ENCODE results near the gene C16orf87. TPM values are rescaled to one million over a fixed set of nuclear protein-coding genes. Genes with fewer than 3 reads are reported as not detected.

The C16orf87 gene
- total and polyA plus RNA-seq, 9 of the 15 experiments (the other 6 are each of a cell fraction or from before 2014, with no cell fraction given) = 7.8 to 16.7 (median 10.5) TPM

- H3K9me3 ChIP-seq (replicated peaks; ENCODE audit: control insufficient read depth, insufficient read depth, low read depth, low read length) = no peaks in the 10 kb centered on the region
- H4K20me1 ChIP-seq (replicated peaks; ENCODE audit: control insufficient read depth, insufficient read depth, low read length) = peaks cover 6% of the 10 kb centered on the region
- peaks cover 0 to 4% of the 10 kb centered on the region in 2 experiments; a peak in 1 of 5 replicates for H3K4me1 ChIP-seq (replicated peaks in 1 of 2; ENCODE audit: control insufficient read depth in 2 of 2, insufficient read depth in 2 of 2, low read length in 2 of 2)
- H3K79me2 ChIP-seq (ENCODE audit: control insufficient read depth, insufficient read depth, low read length) = no peaks in the 10 kb centered on the region
- intact Hi-C loops (cut with micrococcal nuclease) = loop anchor here (10.0 kb wide), 1 partner anchor 1309 kb away; no protein-coding TSS in a partner anchor
- no peaks in the 10 kb centered on the region for H3K36me3 ChIP-seq (ENCODE audit: control insufficient read depth, insufficient read depth, low read length)
- DNase-seq (ENCODE audit: extremely low read depth in 1 of 4, low spot score in 3 of 4) (no peak), FAIRE-seq (no peak), ATAC-seq (no peak)
- in situ Hi-C loops (cut with MboI) = loop anchor here (5.0 kb wide), 1 partner anchor 77 kb away; no protein-coding TSS in a partner anchor
- POLR2A ChIA-PET = no interaction called here
- 7% methylated on average over 3 of the region's 4 CpGs for WGBS (ENCODE audit: insufficient coverage, low coverage, missing lambda C conversion rate)
- H3K27ac ChIP-seq (ENCODE audit: extremely low read depth, low read depth, low read length) = no peak overlapping the region
- no peak overlapping the region for H3K9ac ChIP-seq (ENCODE audit: insufficient read depth in 1 of 2, low read depth in 2 of 2, low read length in 2 of 2)
- no TSS peak for BruUV-seq (replicated peaks)
- H2AFZ ChIP-seq (ENCODE audit: low read depth, low read length) = no peak overlapping the region
- H3K27me3 ChIP-seq (ENCODE audit: control insufficient read depth in 2 of 2, insufficient read depth in 2 of 2, low read length in 2 of 2) = peaks cover 0 to 5% of the 10 kb centered on the region in 2 experiments; a peak in 1 of 5 replicates
- CTCF ChIA-PET (ENCODE audit: low intra/inter-chr PET ratio) = interaction anchor here (0.6 to 2.2 kb wide), 4 partner anchors 48 to 1309 kb away, joined by 3 to 24 read pairs (median 4); no protein-coding TSS in a partner anchor
- no peaks in the 10 kb centered on the region for H3K9me1 ChIP-seq (ENCODE audit: control insufficient read depth, insufficient read depth, low read length)
- no peak overlapping the region for H3K4me2 ChIP-seq (ENCODE audit: insufficient read depth, low read length)
- TF ChIP-seq TAL1 (IDR thresholded peaks at IDR 0.05) (no peak), CREBBP (IDR thresholded peaks at IDR 0.05; ENCODE audit: low read depth, low read length) (no peak), NONO (IDR thresholded peaks at IDR 0.05; ENCODE audit: low read depth in 2 of 2, low read length in 1 of 2) (no peak), MBD2 (IDR thresholded peaks at IDR 0.05; ENCODE audit: borderline replicate concordance, low read depth) (no peak), ZNF224 (CRISPR knock-in tag; IDR thresholded peaks at IDR 0.05) (no peak), COPS2 (conservative IDR thresholded peaks at IDR 0.05) (no peak), MEF2D (tag; conservative IDR thresholded peaks at IDR 0.05; ENCODE audit: low read depth) (no peak), CTBP1 (IDR thresholded peaks at IDR 0.05; ENCODE audit: borderline replicate concordance) (no peak), MIER1 (IDR thresholded peaks at IDR 0.05; ENCODE audit: low read depth) (no peak), SUPT5H (IDR thresholded peaks at IDR 0.05) (no peak), ZNF695 (CRISPR knock-in tag; IDR thresholded peaks at IDR 0.05) (no peak), PHB (CRISPR knock-in tag; IDR thresholded peaks at IDR 0.05) (no peak), HOXB6 (CRISPR knock-in tag; IDR thresholded peaks at IDR 0.05; ENCODE audit: borderline replicate concordance) (no peak), ELF2 (CRISPR knock-in tag; IDR thresholded peaks at IDR 0.05) (no peak), UBTF (IDR thresholded peaks at IDR 0.05; ENCODE audit: borderline replicate concordance in 1 of 2, low read depth in 2 of 2, low read length in 2 of 2) (no peak)
- TF ChIP-seq, protein P1, sequence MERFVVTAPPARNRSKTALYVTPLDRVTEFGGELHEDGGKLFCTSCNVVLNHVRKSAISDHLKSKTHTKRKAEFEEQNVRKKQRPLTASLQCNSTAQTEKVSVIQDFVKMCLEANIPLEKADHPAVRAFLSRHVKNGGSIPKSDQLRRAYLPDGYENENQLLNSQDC (CRISPR knock-in tag; IDR thresholded peaks at IDR 0.05) = no peak
- TF ChIP-seq, protein P2, sequence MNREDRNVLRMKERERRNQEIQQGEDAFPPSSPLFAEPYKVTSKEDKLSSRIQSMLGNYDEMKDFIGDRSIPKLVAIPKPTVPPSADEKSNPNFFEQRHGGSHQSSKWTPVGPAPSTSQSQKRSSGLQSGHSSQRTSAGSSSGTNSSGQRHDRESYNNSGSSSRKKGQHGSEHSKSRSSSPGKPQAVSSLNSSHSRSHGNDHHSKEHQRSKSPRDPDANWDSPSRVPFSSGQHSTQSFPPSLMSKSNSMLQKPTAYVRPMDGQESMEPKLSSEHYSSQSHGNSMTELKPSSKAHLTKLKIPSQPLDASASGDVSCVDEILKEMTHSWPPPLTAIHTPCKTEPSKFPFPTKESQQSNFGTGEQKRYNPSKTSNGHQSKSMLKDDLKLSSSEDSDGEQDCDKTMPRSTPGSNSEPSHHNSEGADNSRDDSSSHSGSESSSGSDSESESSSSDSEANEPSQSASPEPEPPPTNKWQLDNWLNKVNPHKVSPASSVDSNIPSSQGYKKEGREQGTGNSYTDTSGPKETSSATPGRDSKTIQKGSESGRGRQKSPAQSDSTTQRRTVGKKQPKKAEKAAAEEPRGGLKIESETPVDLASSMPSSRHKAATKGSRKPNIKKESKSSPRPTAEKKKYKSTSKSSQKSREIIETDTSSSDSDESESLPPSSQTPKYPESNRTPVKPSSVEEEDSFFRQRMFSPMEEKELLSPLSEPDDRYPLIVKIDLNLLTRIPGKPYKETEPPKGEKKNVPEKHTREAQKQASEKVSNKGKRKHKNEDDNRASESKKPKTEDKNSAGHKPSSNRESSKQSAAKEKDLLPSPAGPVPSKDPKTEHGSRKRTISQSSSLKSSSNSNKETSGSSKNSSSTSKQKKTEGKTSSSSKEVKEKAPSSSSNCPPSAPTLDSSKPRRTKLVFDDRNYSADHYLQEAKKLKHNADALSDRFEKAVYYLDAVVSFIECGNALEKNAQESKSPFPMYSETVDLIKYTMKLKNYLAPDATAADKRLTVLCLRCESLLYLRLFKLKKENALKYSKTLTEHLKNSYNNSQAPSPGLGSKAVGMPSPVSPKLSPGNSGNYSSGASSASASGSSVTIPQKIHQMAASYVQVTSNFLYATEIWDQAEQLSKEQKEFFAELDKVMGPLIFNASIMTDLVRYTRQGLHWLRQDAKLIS (CRISPR knock-in tag; IDR thresholded peaks at IDR 0.05) = no peak
- no peak overlapping the region for H3K4me3 ChIP-seq
Measured at GRCh38 chr16:46855389-46855788, 24.4 kb upstream of the C16orf87 start.
